Ovary (tissue), 3 donors: Measurements from ENCODE around the gene ROBO2.

Source experiments
- CTCF ChIP-seq, 3 donors: fragments of 450-650 bp in 2 of 3; fragments of 200-600 bp in 1 of 3; IDR thresholded peaks; one replicate each; pipeline versions ENCODE4 v1.5.1 to v1.8.0; 2016 to 2022; ENCODE audit warnings: antibody characterized with exemption in 3 of 3, mild to moderate bottlenecking in 1 of 3
- POLR2A ChIP-seq: fragments of 450-650 bp; IDR thresholded peaks from one replicate; pipeline ENCODE4 v1.6.1; 2017; ENCODE audit warnings: antibody characterized with exemption, mild to moderate bottlenecking, moderate library complexity
- donor health status: DM: no; HTN: no; CAD: no.

- TF ChIP-seq POLR2A (no peak), CTCF (IDR thresholded peaks at IDR 0.05) (no peak)
Measured at GRCh38 chr3:77142578-77142977, 102.7 kb downstream of the ROBO2 start.
